DMS53 treated with DMSO at 0.1 percent for 48 hours (cell line): ENCODE measurements around the gene TECPR1.

ENCODE experiments used
- DNase-seq: peaks from one replicate; lab custom pipeline; 2025; ENCODE audit not compliant: unreplicated experiment; lab: John Stamatoyannopoulos, UW

TECPR1 gene

DNA sequence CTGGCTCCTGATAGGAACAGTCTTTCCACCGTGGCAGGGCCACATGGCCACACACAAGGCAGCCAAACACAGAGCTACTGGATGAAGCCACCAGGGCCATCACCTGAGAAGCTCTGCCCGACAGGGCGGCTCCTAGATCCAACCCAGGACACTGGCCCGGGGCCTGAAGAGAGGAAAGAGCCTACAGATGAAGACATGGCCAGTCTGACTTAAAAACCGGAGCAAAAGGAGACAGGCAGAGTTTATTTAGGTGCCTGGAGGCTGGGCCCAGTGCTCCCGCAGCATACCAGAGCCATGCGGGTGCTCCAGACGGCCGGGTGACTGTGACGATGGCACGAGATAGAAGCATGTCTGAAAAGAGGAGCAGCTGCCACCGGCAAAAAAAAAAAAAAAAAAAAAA lies 3.9 kb downstream of the TECPR1 start:
- DNase-seq, result no peak

- DNase-seq, result no peak
Observed at GRCh38 chr7:98244871-98245270, 7.2 kb downstream of the TECPR1 start.

DNA sequence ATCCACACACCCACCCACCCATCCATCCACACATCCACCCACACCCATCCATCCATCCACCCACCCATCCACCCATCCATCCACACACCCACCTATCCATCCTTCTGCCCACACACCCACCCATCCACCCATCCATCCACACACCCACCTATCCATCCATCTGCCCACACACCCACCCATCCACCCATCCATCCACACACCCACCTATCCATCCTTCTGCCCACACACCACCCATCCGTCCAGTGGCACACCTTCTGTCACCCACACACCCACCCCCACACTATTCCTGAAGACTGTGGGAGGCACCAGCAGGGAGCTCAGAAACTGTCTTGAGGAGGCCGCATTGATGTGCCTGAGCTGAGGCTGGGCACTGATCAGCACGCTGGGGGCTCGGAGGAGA lies 9.1 kb downstream of the TECPR1 start:
- no peak for DNase-seq

DNA sequence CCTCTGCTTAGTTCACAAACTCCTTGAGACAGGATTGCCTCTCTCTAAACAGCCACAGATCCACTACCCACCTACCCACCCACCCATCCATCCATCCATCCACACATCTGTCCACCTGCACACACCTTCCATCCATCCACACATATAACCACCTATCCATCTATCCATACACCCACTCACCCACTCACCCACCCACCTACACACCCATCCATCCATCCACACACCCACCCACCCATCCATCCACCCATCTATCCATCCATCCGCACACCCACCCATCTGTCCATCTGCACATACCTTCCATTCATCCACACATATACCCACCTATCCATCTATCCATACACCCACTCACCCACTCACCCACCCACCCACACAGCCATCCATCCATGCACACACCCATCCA lies 9.7 kb downstream of the TECPR1 start:
- no peak for DNase-seq

GRCh38 chr7:98241674-98242241 lies 10.3 kb downstream of the TECPR1 start:
- DNase-seq, result no peak

DNA sequence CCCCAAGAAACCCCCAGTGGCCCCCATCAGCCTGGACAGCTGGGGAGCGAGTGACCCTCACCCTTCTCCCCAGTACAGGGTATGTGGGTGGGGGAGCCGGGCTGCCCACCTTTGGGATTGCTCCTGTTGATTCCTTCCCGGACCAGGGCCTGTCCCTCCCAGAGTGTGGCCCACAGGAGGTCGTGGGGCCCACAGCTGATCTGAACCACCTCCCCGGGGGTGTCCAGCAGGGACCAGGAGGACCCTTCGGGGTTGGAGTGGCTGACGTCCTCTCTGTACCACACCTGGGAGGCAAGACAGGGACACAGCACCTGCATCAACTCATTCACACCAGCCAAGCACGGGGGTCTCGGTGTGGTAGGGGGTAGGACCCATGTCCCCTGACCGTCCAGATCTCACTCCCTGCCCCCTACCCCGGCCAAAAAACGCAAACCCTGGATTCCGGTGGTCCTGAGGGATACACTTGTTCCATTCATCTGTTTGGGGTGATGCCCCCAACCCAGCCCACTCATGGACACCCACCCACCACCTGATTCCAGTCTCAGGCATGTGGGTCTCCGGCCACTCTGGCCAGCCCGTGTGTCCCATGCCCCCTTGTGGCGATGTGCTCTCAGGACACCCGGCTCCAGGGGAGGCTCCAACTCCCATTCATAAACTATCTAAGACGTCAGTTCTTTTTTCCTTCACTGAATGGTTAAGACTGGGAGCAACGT lies 10.9 kb downstream of the TECPR1 start:
- DNase-seq, result peak; percentile 41

DNA sequence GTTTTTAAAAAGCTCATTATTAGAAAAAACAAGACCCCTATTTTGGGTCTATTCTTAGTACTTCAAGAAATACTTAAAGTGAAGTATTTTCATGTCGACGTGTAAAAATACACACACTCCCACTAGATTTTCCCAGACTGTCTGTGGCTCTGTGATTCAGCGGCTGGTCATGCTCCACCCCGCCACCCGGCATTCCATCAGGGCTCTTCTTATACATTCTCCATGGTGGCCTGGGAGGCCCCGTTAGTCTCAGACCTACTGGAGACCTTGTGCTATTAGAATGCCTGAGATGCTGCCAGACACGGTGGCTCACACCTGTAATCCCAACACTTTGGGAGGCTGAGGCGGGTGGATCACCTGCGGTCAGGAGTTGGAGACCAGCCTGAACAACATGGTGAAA lies 13.1 kb downstream of the TECPR1 start:
- DNase-seq, result no peak

DNA sequence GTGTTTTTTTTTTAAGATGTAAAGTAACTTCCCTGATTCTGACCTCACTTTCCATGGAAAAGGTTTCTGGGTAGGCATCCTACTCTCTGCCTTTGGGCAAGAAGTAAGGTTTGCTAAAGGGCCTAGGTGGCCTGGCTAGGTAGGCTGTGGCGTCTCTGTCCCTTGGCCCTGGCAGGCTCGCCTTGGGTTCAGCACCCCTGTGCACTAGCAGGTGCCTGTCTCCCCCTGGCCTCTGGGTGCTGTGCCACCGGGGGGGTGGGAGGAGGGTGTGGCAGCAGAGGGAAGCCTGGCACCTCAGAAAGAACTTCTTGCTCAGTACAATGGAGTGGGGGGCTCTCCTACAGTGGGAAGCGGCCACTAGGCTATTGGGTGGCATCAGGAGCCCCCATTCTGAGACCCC lies 14.0 kb downstream of the TECPR1 start:
- DNase-seq, result no peak

DNA sequence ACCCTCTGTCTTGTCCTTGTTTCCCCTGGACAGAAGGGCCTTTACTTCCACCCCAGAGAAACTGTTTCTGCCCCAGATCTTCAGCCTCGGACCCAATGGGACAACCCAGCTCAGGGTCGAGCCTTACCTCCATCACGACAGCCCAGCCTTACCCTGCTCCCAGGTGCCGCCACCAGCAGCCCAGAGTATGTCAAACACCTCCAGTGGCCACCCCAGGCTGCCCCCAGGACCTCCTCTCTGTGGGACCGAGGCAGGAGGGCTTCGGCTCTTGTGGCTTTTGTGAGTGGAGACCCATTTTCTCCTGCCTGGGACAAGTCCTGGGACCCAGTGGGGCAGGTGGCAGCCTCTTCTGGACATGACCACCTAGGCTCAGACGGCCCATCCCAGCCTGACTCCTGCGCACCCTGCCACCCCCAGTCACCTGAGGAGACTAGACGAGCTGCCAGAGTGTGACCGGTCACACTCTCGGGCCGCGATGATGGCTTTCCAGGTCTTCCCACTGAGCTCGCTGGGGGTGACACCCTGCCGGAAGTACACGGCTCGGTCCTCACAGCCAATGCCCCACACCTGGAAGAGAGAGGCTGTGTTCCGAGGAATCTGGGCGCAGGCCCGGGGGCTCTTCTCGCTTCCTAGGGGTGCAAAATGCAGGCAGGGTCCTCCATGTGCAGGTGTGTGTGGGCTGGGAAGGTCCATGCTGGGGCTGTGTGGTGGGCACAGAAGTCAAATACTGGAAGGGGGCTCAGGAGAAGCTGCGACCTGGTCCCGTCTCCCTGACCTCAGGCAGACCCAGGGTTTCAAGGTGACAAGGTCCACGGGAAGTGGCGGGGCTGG lies 15.5 kb downstream of the TECPR1 start:
- no peak for DNase-seq

DNA sequence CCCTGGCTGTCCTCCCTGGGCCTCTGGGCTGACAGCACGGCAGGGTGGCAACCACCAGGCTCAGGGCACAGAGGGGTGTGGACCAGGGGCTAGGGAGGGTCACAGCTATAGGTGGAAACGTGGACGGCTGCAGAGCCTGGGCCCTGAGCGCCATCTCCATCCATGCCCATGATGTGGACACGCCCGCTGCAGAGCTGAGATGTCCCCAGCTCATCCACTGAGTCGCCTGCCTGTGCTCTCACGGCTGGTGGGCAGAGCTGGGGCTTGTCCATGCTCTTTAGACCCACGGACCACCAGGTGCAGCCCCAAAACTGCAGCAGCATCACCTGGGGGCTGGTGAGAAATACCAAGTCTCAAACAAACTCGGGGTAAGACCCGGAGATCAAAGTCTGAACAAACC lies 16.1 kb downstream of the TECPR1 start:
- no peak for DNase-seq

GRCh38 chr7:98234429-98235147 lies 17.4 kb downstream of the TECPR1 start:
- DNase-seq, result no peak

GRCh38 chr7:98233219-98234070 lies 18.6 kb downstream of the TECPR1 start:
- no peak for DNase-seq

- DNase-seq, result no peak
Observed at GRCh38 chr7:98232799-98233198, 19.2 kb downstream of the TECPR1 start.

GRCh38 chr7:98232263-98232585 lies 19.8 kb downstream of the TECPR1 start:
- no peak for DNase-seq

- no peak for DNase-seq
Observed at GRCh38 chr7:98231493-98232262, 20.4 kb downstream of the TECPR1 start.

- no peak for DNase-seq
Observed at GRCh38 chr7:98230746-98231471, 21.1 kb downstream of the TECPR1 start.

DNA sequence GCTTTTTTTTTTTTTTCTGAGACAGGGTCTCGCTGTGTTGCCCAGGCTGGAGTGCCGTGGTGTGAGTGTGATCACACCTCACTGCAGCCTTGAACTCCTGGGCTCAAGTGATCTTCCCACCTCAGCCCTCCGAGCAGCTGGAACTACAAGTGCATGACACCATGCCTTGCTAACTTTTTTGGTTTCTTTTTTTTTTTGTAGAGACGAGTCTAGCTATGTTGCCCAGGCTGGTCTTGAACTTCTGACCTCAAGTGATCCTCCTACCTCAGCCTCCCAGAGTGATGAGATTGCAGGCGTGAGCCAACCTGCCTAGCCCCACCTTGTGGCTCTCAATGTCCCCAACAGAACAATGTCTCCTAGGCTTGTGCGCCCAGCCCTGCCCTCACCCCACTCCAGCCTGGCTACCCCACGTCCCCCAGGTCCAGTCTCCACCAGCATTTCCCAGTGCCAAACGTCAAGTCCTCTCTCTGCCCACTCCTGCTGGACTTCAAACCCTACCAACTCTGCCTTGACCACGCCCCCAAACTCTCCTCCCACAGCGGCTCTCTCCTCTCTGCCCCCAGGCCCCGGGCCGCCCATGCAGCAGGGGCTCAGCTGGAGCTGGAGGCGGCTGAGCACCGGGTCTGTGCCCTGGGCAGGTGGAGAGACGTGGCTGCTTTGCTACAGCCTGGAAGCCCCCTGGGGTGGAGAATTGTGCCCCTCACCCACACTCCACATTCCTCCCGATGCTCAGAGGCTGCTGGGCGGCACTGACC lies 21.9 kb downstream of the TECPR1 start:
- no peak for DNase-seq

DNA sequence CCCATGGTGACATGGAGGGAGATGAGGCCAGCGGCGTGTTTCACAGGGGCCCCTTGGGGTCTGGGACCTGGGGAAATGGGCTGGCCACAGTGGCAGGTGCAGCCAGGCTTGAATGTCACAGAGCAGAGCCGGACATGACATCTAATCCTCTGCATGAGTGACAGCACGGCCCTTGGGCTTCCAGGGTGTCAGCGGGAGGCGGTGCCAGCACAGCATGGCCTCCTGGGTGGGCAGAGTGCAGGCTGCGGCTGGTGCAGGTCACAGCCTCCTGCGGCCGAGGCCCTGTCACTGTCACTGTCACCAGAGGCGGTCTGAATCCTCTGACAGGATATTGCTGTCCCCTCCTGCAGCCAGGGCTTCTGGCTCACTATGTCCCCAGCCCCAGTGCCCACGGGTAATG lies 22.6 kb downstream of the TECPR1 start:
- DNase-seq, result no peak

- DNase-seq, result no peak
Observed at GRCh38 chr7:98228801-98229200, 23.2 kb downstream of the TECPR1 start.
